Liver (tissue), 3 donors: ENCODE results near the gene NR0B2.

Experiments used
- CTCF ChIP-seq: fragments of 150-350 bp; IDR thresholded peaks from 2 replicates; pipeline ENCODE4 v1.5.1; 2017; ENCODE audit warnings: improper control_type of control experiment, low read depth, low read length; ENCODE audit not compliant: missing input control
- RAD21 ChIP-seq, 2 donors: IDR thresholded peaks; 2 replicates each; pipeline ENCODE4 v1.6.1; 2016; ENCODE audit warnings: antibody characterized with exemption in 2 of 2, mild to moderate bottlenecking in 2 of 2
- REST ChIP-seq: IDR thresholded peaks from 2 replicates; pipeline ENCODE4 v1.6.1; 2016; ENCODE audit warnings: antibody characterized with exemption, mild to moderate bottlenecking
- TAF1 ChIP-seq: conservative IDR thresholded peaks from 2 replicates; pipeline ENCODE4 v1.6.1; 2016; ENCODE audit warnings: antibody characterized with exemption, mild to moderate bottlenecking
- YY1 ChIP-seq: IDR thresholded peaks from 2 replicates; pipeline ENCODE4 v1.6.1; 2016; ENCODE audit warnings: antibody characterized with exemption, mild to moderate bottlenecking
- donor health status: healthy.
- donor health status: healthy.

GRCh38 chr1:26938004-26938658 is 24.4 kb upstream of the NR0B2 start:
- no peak for TF ChIP-seq CTCF
- TF ChIP-seq YY1: peak; percentile 87
- no peak for TF ChIP-seq REST
- peak; percentile 47 to 63 for TF ChIP-seq RAD21 (IDR thresholded peaks at IDR 0.05)
- peak; percentile 82 for TF ChIP-seq TAF1
